GM10248 (cell line): ENCODE results near the gene DIP2C.
"Not testable (repeated sequence)": the region's sequence is repeated elsewhere in the genome, so short reads cannot be mapped to it uniquely, and the experiment has no call there.

Experiments
- CTCF ChIA-PET: fragments of 300-600 bp; sonication (Branson Sonifier 250); formaldehyde crosslinking; extraction: SDS; loops from one replicate; lab custom pipeline; 2021; ENCODE audit warnings: antibody characterized with exemption; lab: Yijun Ruan, JAX
- POLR2A ChIA-PET: fragments of 350-650 bp; sonication (Branson Sonifier 250); formaldehyde crosslinking; extraction: SDS; loops from one replicate; lab custom pipeline; 2020; ENCODE audit warnings: antibody characterized with exemption; lab: Yijun Ruan, JAX
- DNase-seq: peaks from one replicate; pipeline ENCODE4 v3.0.0; 2012; ENCODE audit errors: extremely low spot score
- TF ChIP-seq, protein P1 (sequence below): IDR thresholded peaks from 2 replicates; pipeline ENCODE4 v1.5.1; 2012; ENCODE audit warnings: mild to moderate bottlenecking, low read depth; ENCODE audit errors: extremely low read depth, missing control alignments, control extremely low read depth

The DIP2C gene

GRCh38 chr10:586151-586550, 103.3 kb downstream of the DIP2C start:
- TF ChIP-seq, protein P1, sequence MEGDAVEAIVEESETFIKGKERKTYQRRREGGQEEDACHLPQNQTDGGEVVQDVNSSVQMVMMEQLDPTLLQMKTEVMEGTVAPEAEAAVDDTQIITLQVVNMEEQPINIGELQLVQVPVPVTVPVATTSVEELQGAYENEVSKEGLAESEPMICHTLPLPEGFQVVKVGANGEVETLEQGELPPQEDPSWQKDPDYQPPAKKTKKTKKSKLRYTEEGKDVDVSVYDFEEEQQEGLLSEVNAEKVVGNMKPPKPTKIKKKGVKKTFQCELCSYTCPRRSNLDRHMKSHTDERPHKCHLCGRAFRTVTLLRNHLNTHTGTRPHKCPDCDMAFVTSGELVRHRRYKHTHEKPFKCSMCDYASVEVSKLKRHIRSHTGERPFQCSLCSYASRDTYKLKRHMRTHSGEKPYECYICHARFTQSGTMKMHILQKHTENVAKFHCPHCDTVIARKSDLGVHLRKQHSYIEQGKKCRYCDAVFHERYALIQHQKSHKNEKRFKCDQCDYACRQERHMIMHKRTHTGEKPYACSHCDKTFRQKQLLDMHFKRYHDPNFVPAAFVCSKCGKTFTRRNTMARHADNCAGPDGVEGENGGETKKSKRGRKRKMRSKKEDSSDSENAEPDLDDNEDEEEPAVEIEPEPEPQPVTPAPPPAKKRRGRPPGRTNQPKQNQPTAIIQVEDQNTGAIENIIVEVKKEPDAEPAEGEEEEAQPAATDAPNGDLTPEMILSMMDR, result no peak
- DNase-seq, result no peak
- POLR2A ChIA-PET, result no interaction called here
- CTCF ChIA-PET, result no interaction called here

DNA sequence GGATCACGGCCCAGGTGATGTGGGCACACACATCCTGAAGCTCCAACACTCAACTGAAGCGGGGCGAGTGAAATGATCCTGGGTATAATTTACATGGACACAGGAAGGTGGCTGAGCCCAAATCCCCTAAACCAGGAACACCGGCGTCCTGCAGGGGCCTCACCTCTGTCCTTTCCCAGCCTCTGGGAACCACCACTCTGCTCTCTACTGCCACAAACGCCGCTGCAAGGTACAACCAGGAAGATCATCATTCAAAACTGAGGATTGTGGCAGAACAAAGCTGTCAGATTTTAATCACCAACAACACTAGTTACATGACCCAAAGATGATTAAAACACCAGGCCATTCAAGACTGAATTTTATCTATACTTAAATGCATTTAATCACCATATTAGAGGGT, 104.0 kb downstream of the DIP2C start:
- ChIA-PET CTCF (no interaction called here), POLR2A (no interaction called here)
- TF ChIP-seq, protein P1, result no peak
- no peak for DNase-seq

DNA sequence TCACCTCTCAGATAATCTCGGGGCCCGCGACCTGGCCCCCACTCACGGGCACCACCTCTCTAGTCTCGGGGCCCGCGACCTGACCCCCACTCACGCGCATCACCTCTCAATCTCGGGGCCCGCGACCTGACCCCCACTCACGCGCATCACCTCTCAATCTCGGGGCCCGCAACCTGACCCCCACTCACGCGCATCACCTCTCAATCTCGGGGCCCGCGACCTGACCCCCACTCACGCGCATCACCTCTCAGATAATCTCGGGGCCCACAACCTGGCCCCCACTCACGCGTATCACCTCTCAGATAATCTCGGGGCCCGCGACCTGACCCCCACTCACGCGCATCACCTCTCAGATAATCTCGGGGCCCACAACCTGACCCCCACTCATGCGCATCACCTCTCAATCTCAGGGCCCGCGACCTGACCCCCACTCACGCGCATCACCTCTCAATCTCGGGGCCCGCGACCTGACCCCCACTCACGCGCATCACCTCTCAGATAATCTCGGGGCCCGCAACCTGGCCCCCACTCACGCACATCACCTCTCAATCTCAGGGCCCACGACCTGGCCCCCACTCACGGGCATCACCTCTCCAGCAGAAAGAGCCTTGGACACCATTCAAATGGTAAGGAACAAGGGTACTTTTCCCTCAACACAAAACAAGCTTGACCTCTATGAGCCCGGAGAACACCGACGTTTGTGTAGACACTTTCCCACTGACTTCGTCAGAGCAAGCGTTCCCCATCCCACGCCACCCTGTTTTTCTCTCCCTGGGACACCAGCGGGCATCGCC, 104.8 kb downstream of the DIP2C start:
- POLR2A ChIA-PET, DNase-seq, CTCF ChIA-PET: not testable (repeated sequence)

- ChIA-PET POLR2A (no interaction called here), CTCF (no interaction called here)
- TF ChIP-seq, protein P1, result no peak
- DNase-seq, result no peak
Observed at GRCh38 chr10:583433-583832, 106.0 kb downstream of the DIP2C start.

DNA sequence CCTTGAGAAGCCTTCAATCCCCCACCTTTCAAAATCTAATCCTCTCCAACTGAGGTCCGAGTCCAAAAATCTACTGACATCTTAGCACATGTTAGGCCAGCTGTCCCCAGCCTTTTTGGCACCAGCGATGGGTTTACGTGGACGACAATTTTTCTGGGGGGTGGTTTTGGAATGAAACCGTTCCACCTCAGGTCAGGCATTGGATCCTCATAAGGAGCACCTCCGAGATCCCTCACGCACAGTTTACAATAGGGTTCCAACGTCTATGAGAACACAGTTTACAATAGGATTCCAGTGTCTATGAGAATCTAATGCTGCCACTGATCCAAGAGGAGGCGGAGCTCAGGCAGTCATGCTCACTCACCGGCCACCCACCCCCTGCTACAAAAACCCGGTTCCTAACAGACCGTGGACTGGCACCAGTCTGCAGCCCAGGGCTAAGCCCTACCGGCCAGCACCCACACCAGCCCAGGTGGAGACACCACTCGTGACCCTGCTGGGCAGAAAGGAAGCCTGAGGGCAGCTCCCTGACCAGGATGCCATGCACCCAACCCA, 107.6 kb downstream of the DIP2C start:
- ChIA-PET POLR2A (no interaction called here), CTCF (no interaction called here)
- TF ChIP-seq, protein P1, result no peak
- DNase-seq, result no peak

GRCh38 chr10:580778-581177, 108.7 kb downstream of the DIP2C start:
- TF ChIP-seq, protein P1, result no peak
- DNase-seq, result no peak
- POLR2A ChIA-PET, result no interaction called here
- CTCF ChIA-PET, result no interaction called here

DNA sequence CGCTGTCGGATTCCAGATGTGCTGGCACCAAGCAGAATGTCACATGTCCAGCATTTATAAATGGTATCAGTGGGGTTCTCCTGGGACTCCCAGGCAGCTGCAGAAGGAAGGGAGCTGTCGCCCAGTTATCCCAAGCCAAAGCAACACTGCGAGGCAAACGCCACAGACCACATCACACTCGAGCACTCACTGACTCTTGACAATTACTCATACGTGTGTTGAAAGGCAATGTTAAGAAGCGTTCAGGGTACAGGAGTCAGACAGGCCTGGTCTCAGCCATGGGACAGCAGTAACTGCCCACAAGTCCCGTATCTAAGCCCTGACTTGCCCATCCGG, 113.4 kb downstream of the DIP2C start:
- TF ChIP-seq, protein P1, result no peak
- POLR2A ChIA-PET, result no interaction called here
- CTCF ChIA-PET, result no interaction called here
- no peak for DNase-seq
